Astrocyte of the cerebellum (primary cell): Measurements from ENCODE around the gene RASA3.

Experiments
- DNase-seq: peaks from one replicate; pipeline ENCODE4 v3.0.0-alpha.2; 2011; ENCODE audit warnings: low read depth
- H3K4me3 ChIP-seq: 2 replicates; pipeline ENCODE4 v1.5.1; 2011; ENCODE audit warnings: mild to moderate bottlenecking, low read depth, low read length, moderate library complexity
- CTCF ChIP-seq: IDR thresholded peaks from 2 replicates; pipeline ENCODE4 v1.5.1; 2012; ENCODE audit warnings: low read length, low read depth, moderate library complexity, mild to moderate bottlenecking; ENCODE audit errors: missing control alignments
- in situ Hi-C: cut with HindIII; loops from 2 replicates; pipeline ENCODE4 v1.10.0; 2017; ENCODE audit warnings: low sequenced_read_pairs

The RASA3 gene

GRCh38 chr13:113938716-113939115 is 193.7 kb downstream of the RASA3 start:
- in situ Hi-C loops = no loop called here
- no peak overlapping the region for H3K4me3 ChIP-seq
- no peak for DNase-seq
- no peak for TF ChIP-seq CTCF

GRCh38 chr13:113938246-113938645 is 194.2 kb downstream of the RASA3 start:
- H3K4me3 ChIP-seq = no peak overlapping the region
- no peak for TF ChIP-seq CTCF
- in situ Hi-C loops = no loop called here
- DNase-seq = no peak

GRCh38 chr13:113937527-113938180 is 194.8 kb downstream of the RASA3 start:
- H3K4me3 ChIP-seq = no peak overlapping the region
- DNase-seq = no peak
- in situ Hi-C loops = no loop called here
- TF ChIP-seq CTCF = no peak

GRCh38 chr13:113937073-113937472 is 195.3 kb downstream of the RASA3 start:
- DNase-seq = no peak
- in situ Hi-C loops = no loop called here
- no peak for TF ChIP-seq CTCF

GRCh38 chr13:113936166-113936965 is 196.1 kb downstream of the RASA3 start:
- no peak for DNase-seq
- no peak for TF ChIP-seq CTCF
- in situ Hi-C loops = no loop called here
- H3K4me3 ChIP-seq = no peak overlapping the region

More at GRCh38 chr13:113937073-113937472, 195.3 kb downstream of the RASA3 start:
- H3K4me3 ChIP-seq = no peak overlapping the region

- H3K4me3 ChIP-seq = no peak overlapping the region
- DNase-seq = no peak
- in situ Hi-C loops = no loop called here
- TF ChIP-seq CTCF = peak; percentile 11
Measured at GRCh38 chr13:113935001-113935844, 197.2 kb downstream of the RASA3 start.
